ENCODE data around the gene GNAI1. TPM values are rescaled to one million over a fixed set of nuclear protein-coding genes. Genes with fewer than 3 reads are reported as not detected.
A peak's percentile ranks its signal among the peaks of the same experiment; 100 is the strongest.

GNAI1 gene
- 1 to 10 TPM in 1 of 2 experiments, not detected in 1; 1.1 TPM for total RNA-seq

- Mint-ChIP-seq H3K9me3 (ENCODE audit: low read depth) (peaks cover 2% of the 10 kb centered on the region), H3K27ac (peak within 1 kb of the TSS; percentile 47), H3K4me1 (peaks cover 5% of the 10 kb centered on the region), H3K4me3 (peak within 1 kb of the TSS; percentile 16), H3K27me3 (peaks cover 39% of the 10 kb centered on the region), H3K36me3 (peaks cover 4% of the 10 kb centered on the region)
- CTCF ChIA-PET = no interaction called here
- ATAC-seq = peak; percentile 20
- no peak for DNase-seq
Measured at GRCh38 chr7:80134536-80135308, at the start of gene GNAI1. TSS of gene GNAI1 (plus strand) at chr7:80134831. CDS start at chr7:80135161, 330 bp downstream.

- ATAC-seq (no peak), DNase-seq (no peak)
- Mint-ChIP-seq H3K27ac (no peak overlapping the region), H3K4me1 (no peaks in the 10 kb centered on the region), H3K9me3 (ENCODE audit: low read depth) (peaks cover 2% of the 10 kb centered on the region), H3K4me3 (no peak overlapping the region), H3K27me3 (no peaks in the 10 kb centered on the region), H3K36me3 (no peaks in the 10 kb centered on the region)
- CTCF ChIA-PET = no interaction called here
Measured at GRCh38 chr7:80087051-80087770, 47.4 kb upstream of the GNAI1 start.

- Mint-ChIP-seq H3K4me1 (no peaks in the 10 kb centered on the region), H3K27me3 (no peaks in the 10 kb centered on the region), H3K4me3 (no peak overlapping the region), H3K9me3 (ENCODE audit: low read depth) (peaks cover 2% of the 10 kb centered on the region), H3K27ac (no peak overlapping the region), H3K36me3 (no peaks in the 10 kb centered on the region)
- ATAC-seq = no peak
- CTCF ChIA-PET = no interaction called here
- no peak for DNase-seq
Measured at GRCh38 chr7:80087771-80088170, 46.9 kb upstream of the GNAI1 start.

GRCh38 chr7:80088705-80089104 is 45.9 kb upstream of the GNAI1 start:
- CTCF ChIA-PET = no interaction called here
- H3K36me3 Mint-ChIP-seq = no peaks in the 10 kb centered on the region
- no peaks in the 10 kb centered on the region for H3K4me1 Mint-ChIP-seq
- H3K4me3 Mint-ChIP-seq = no peak overlapping the region
- no peaks in the 10 kb centered on the region for H3K27me3 Mint-ChIP-seq
- no peak overlapping the region for H3K27ac Mint-ChIP-seq
- ATAC-seq (no peak), DNase-seq (no peak)
- peaks cover 2% of the 10 kb centered on the region for H3K9me3 Mint-ChIP-seq (ENCODE audit: low read depth)

GRCh38 chr7:80089366-80089765 is 45.3 kb upstream of the GNAI1 start:
- Mint-ChIP-seq H3K9me3 (ENCODE audit: low read depth) (peaks cover 2% of the 10 kb centered on the region), H3K27ac (no peak overlapping the region), H3K4me1 (no peaks in the 10 kb centered on the region), H3K36me3 (no peaks in the 10 kb centered on the region), H3K27me3 (no peaks in the 10 kb centered on the region), H3K4me3 (no peak overlapping the region)
- CTCF ChIA-PET = no interaction called here
- ATAC-seq (no peak), DNase-seq (no peak)

GRCh38 chr7:80093349-80093748 is 41.3 kb upstream of the GNAI1 start:
- H3K4me1 Mint-ChIP-seq = no peaks in the 10 kb centered on the region
- DNase-seq = no peak
- no peak overlapping the region for H3K4me3 Mint-ChIP-seq
- no peaks in the 10 kb centered on the region for H3K9me3 Mint-ChIP-seq (ENCODE audit: low read depth)
- no peaks in the 10 kb centered on the region for H3K36me3 Mint-ChIP-seq
- H3K27ac Mint-ChIP-seq = no peak overlapping the region
- no peak for ATAC-seq
- no peaks in the 10 kb centered on the region for H3K27me3 Mint-ChIP-seq
- CTCF ChIA-PET = no interaction called here

- CTCF ChIA-PET = no interaction called here
- H3K4me1 Mint-ChIP-seq = no peaks in the 10 kb centered on the region
- H3K36me3 Mint-ChIP-seq = no peaks in the 10 kb centered on the region
- no peak for DNase-seq
- H3K4me3 Mint-ChIP-seq = no peak overlapping the region
- no peaks in the 10 kb centered on the region for H3K9me3 Mint-ChIP-seq (ENCODE audit: low read depth)
- H3K27ac Mint-ChIP-seq = no peak overlapping the region
- no peaks in the 10 kb centered on the region for H3K27me3 Mint-ChIP-seq
- no peak for ATAC-seq
Measured at GRCh38 chr7:80095545-80095944, 39.1 kb upstream of the GNAI1 start.

- Mint-ChIP-seq H3K9me3 (ENCODE audit: low read depth) (no peaks in the 10 kb centered on the region), H3K27ac (no peak overlapping the region), H3K4me3 (no peak overlapping the region), H3K36me3 (no peaks in the 10 kb centered on the region), H3K27me3 (no peaks in the 10 kb centered on the region), H3K4me1 (no peaks in the 10 kb centered on the region)
- CTCF ChIA-PET = no interaction called here
- no peak for DNase-seq
- no peak for ATAC-seq
Measured at GRCh38 chr7:80097756-80098155, 36.9 kb upstream of the GNAI1 start.

GRCh38 chr7:80098795-80099194 is 35.8 kb upstream of the GNAI1 start:
- Mint-ChIP-seq H3K4me3 (no peak overlapping the region), H3K27me3 (no peaks in the 10 kb centered on the region), H3K4me1 (no peaks in the 10 kb centered on the region), H3K36me3 (no peaks in the 10 kb centered on the region), H3K27ac (no peak overlapping the region), H3K9me3 (ENCODE audit: low read depth) (no peaks in the 10 kb centered on the region)
- CTCF ChIA-PET = no interaction called here
- DNase-seq (no peak), ATAC-seq (no peak)

GRCh38 chr7:80100254-80100653 is 34.4 kb upstream of the GNAI1 start:
- H3K4me3 Mint-ChIP-seq = no peak overlapping the region
- no peaks in the 10 kb centered on the region for H3K27me3 Mint-ChIP-seq
- H3K36me3 Mint-ChIP-seq = no peaks in the 10 kb centered on the region
- ATAC-seq (no peak), DNase-seq (no peak)
- no peaks in the 10 kb centered on the region for H3K9me3 Mint-ChIP-seq (ENCODE audit: low read depth)
- no peak overlapping the region for H3K27ac Mint-ChIP-seq
- no peaks in the 10 kb centered on the region for H3K4me1 Mint-ChIP-seq
- CTCF ChIA-PET = no interaction called here

GRCh38 chr7:80105701-80106408 is 28.8 kb upstream of the GNAI1 start:
- H3K27ac Mint-ChIP-seq = no peak overlapping the region
- H3K4me3 Mint-ChIP-seq = no peak overlapping the region
- H3K4me1 Mint-ChIP-seq = peaks cover 4% of the 10 kb centered on the region
- no peaks in the 10 kb centered on the region for H3K9me3 Mint-ChIP-seq (ENCODE audit: low read depth)
- H3K27me3 Mint-ChIP-seq = no peaks in the 10 kb centered on the region
- no peaks in the 10 kb centered on the region for H3K36me3 Mint-ChIP-seq
- CTCF ChIA-PET = no interaction called here
- DNase-seq (no peak), ATAC-seq (no peak)

GRCh38 chr7:80106498-80107113 is 28.0 kb upstream of the GNAI1 start:
- H3K4me1 Mint-ChIP-seq = peaks cover 4% of the 10 kb centered on the region
- H3K27ac Mint-ChIP-seq = no peak overlapping the region
- H3K9me3 Mint-ChIP-seq (ENCODE audit: low read depth) = no peaks in the 10 kb centered on the region
- DNase-seq (no peak), ATAC-seq (no peak)
- H3K27me3 Mint-ChIP-seq = no peaks in the 10 kb centered on the region
- CTCF ChIA-PET = no interaction called here
- no peaks in the 10 kb centered on the region for H3K36me3 Mint-ChIP-seq
- no peak overlapping the region for H3K4me3 Mint-ChIP-seq

- no peaks in the 10 kb centered on the region for H3K27me3 Mint-ChIP-seq
- CTCF ChIA-PET = no interaction called here
- DNase-seq = no peak
- H3K27ac Mint-ChIP-seq = no peak overlapping the region
- H3K9me3 Mint-ChIP-seq (ENCODE audit: low read depth) = no peaks in the 10 kb centered on the region
- H3K36me3 Mint-ChIP-seq = no peaks in the 10 kb centered on the region
- H3K4me1 Mint-ChIP-seq = peaks cover 4% of the 10 kb centered on the region
- no peak overlapping the region for H3K4me3 Mint-ChIP-seq
- ATAC-seq = no peak
Measured at GRCh38 chr7:80107278-80107677, 27.4 kb upstream of the GNAI1 start.
